Endothelial cell of umbilical vein (primary cell): ENCODE results near the gene DRD4. TPM values are rescaled to one million over a fixed set of nuclear protein-coding genes. Genes with fewer than 3 reads are reported as not detected.

ENCODE experiments used
- BruUV-seq: library from RNA; stranded (reverse); fragments of 400-500 nt; replicated peaks from 2 replicates; lab custom pipeline; 2021; lab: Mats Ljungman, UMichigan
- CTCF ChIA-PET: fragments of 300-600, 350-600 bp; sonication (Branson Sonifier 250); formaldehyde crosslinking; loops from one replicate; lab custom pipeline; 2021; ENCODE audit warnings: antibody characterized with exemption, inconsistent platforms; lab: Charles Lee
- POLR2A ChIA-PET: fragments of 300-600, 350-600 bp; sonication (Branson Sonifier 250); formaldehyde crosslinking; loops from one replicate; lab custom pipeline; 2021; ENCODE audit warnings: antibody characterized with exemption, inconsistent platforms; lab: Charles Lee
- DNase-seq: peaks from one replicate; pipeline ENCODE4 v3.0.0-alpha.2; 2011; ENCODE audit warnings: low read depth, low spot score
- FAIRE-seq: peaks from 2 replicates; lab custom pipeline; 2011; peaks lifted over from hg19 to GRCh38; lab: Jason Lieb, UNC
- H2AFZ ChIP-seq: 2 replicates; pipeline ENCODE4 v1.6.0; 2012; ENCODE audit warnings: low read depth, low read length, control low read depth, inconsistent platforms
- H3K27ac ChIP-seq: 2 replicates; pipeline ENCODE4 v1.5.1; 2011; ENCODE audit warnings: low read depth, mild to moderate bottlenecking, control low read depth, low read length, moderate library complexity; ENCODE audit not compliant: insufficient read depth
- H3K27me3 ChIP-seq, 2 experiments: 2 replicates each; pipeline versions ENCODE4 v1.6.0 to v1.6.1; 2011; ENCODE audit warnings: low read length in 2 of 2, mixed read lengths in 1 of 2; ENCODE audit not compliant: control insufficient read depth in 2 of 2, insufficient read depth in 2 of 2
- H3K36me3 ChIP-seq, 2 experiments: 2 replicates in 1 of 2; 3 replicates in 1 of 2; pipeline ENCODE4 v1.5.1; 2011; ENCODE audit warnings: low read length in 2 of 2, mild to moderate bottlenecking in 1 of 2, moderate library complexity in 1 of 2; ENCODE audit not compliant: control insufficient read depth in 2 of 2, insufficient read depth in 2 of 2; ENCODE audit errors: extremely low read depth in 1 of 2
- H3K4me1 ChIP-seq: 3 replicates; pipeline ENCODE4 v1.5.1; 2011; ENCODE audit warnings: mild to moderate bottlenecking, low read length; ENCODE audit not compliant: control insufficient read depth, insufficient read depth; ENCODE audit errors: extremely low read depth
- H3K4me2 ChIP-seq: 2 replicates; pipeline ENCODE4 v1.6.1; 2011; ENCODE audit warnings: low read length, control low read depth, mixed read lengths; ENCODE audit not compliant: insufficient read depth
- H3K4me3 ChIP-seq, 3 experiments: fragments of 200-600 bp in 1 of 3; sonication (generic), shearing (Covaris generic) in 1 of 3; replicated peaks in 1 of 3; 2 replicates each; pipeline ENCODE4 v1.5.1; 2011 to 2016; ENCODE audit warnings: control low read depth in 3 of 3, low read length in 3 of 3, mild to moderate bottlenecking in 2 of 3, inconsistent platforms in 1 of 3, low read depth in 1 of 3, moderate library complexity in 1 of 3; ENCODE audit not compliant: insufficient read depth in 1 of 3
- H3K79me2 ChIP-seq: 2 replicates; pipeline ENCODE4 v1.6.0; 2012; ENCODE audit warnings: low read length, inconsistent platforms; ENCODE audit not compliant: control insufficient read depth, insufficient read depth
- H3K9ac ChIP-seq: replicated peaks from 2 replicates; pipeline ENCODE3; 2011; ENCODE audit warnings: low read length, control low read depth; ENCODE audit not compliant: insufficient read depth; ENCODE audit errors: extremely low read depth
- H3K9me1 ChIP-seq: replicated peaks from 3 replicates; pipeline ENCODE4 v1.6.0; 2011; ENCODE audit warnings: mild to moderate bottlenecking, low read length; ENCODE audit not compliant: control insufficient read depth, insufficient read depth; ENCODE audit errors: extremely low read depth
- H3K9me3 ChIP-seq: replicated peaks from 2 replicates; pipeline ENCODE4 v1.5.1; 2012; ENCODE audit warnings: low read length, inconsistent platforms; ENCODE audit not compliant: control insufficient read depth, insufficient read depth
- H4K20me1 ChIP-seq: replicated peaks from 2 replicates; pipeline ENCODE3; 2011; ENCODE audit warnings: mild to moderate bottlenecking, low read length; ENCODE audit not compliant: control insufficient read depth, insufficient read depth; ENCODE audit errors: extremely low read depth
- EZH2 ChIP-seq: IDR thresholded peaks from 2 replicates; pipeline ENCODE4 v1.6.1; 2012; ENCODE audit warnings: borderline replicate concordance, low read depth, mild to moderate bottlenecking, moderate library complexity, low read length, inconsistent platforms; ENCODE audit not compliant: severe bottlenecking
- JUN ChIP-seq: IDR thresholded peaks from 2 replicates; pipeline ENCODE4 v1.6.1; 2011; ENCODE audit warnings: borderline replicate concordance, low read depth; ENCODE audit not compliant: insufficient read length, insufficient read depth
- MYC ChIP-seq: IDR thresholded peaks from one replicate; pipeline ENCODE4 v1.6.1; 2011; ENCODE audit warnings: mild to moderate bottlenecking, low read depth, low read length
- dilution Hi-C: fragments of 300-500 bp; cut with MboI; formaldehyde crosslinking; loops from one replicate; pipeline ENCODE4 v1.15.0; 2019; ENCODE audit warnings: low sequenced_read_pairs; ENCODE audit not compliant: extremely low pct_ligation_motif_present
- intact Hi-C: fragments of 100-400 bp; cut with micrococcal nuclease; formaldehyde crosslinking; loops from one replicate; pipeline ENCODE4 v1.10.0; 2022
- polyA plus RNA-seq, 4 experiments: library from polyadenylated mRNA; depleted of rRNA in 3 of 4; stranded (reverse) in 3 of 4; unstranded in 1 of 4; fragments of >200 nt; gene quantifications; 2 replicates each; pipeline versions ENCODE4 v1.2.1 to v1.2.3, GENCODE V29; 2011 to 2012; ENCODE audit warnings: missing spikeins in 1 of 4
- total RNA-seq: library from RNA; stranded (reverse); gene quantifications from 2 replicates; pipeline ENCODE4 v1.2.3, GENCODE V29; 2021
- TF ChIP-seq, protein P1 (sequence below), 2 donors: IDR thresholded peaks; 1 replicate in 1 of 2; 2 replicates in 1 of 2; pipeline ENCODE4 v1.5.1; 2011; ENCODE audit warnings: low read length in 2 of 2, mild to moderate bottlenecking in 2 of 2, moderate library complexity in 2 of 2, control low read depth in 1 of 2, inconsistent platforms in 1 of 2, low read depth in 1 of 2; ENCODE audit not compliant: insufficient read depth in 1 of 2; ENCODE audit errors: extremely low read depth in 1 of 2

The DRD4 gene
- total and polyA plus RNA-seq, 2 donors (not counting 3 experiments of a cell fraction or from before 2014, with no cell fraction given): 0.24 TPM; not detected in 1

DNA sequence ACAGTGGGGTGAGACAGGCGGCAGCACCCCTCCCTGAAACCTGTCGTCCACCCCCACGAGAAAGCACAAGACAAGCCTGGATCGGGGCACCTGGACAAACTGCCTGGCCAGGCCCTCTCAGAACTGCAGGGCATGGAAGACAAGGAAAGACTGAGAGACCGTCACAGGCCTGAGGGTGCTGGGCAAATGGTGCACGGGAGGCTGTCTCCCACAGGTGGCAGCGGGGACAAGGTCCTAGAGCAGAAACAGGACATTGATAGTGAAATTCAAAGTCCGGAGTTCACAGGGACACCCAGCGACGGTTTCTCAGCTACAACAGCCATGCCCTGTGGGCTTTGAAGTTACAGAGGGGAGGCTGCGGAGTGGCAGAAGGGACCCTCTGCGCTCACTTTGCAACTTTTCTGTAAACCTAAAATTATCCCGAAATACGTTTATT, 20.6 kb downstream of the DRD4 start:
- Histone ChIP-seq H3K9me3 (no peaks in the 10 kb centered on the region), H3K9ac (no peak overlapping the region), H3K79me2 (no peaks in the 10 kb centered on the region), H2AFZ (no peak overlapping the region), H3K9me1 (no peaks in the 10 kb centered on the region), H4K20me1 (no peaks in the 10 kb centered on the region), H3K36me3 (peaks cover 2 to 32% of the 10 kb centered on the region in 2 experiments), H3K27me3 (no peaks in the 10 kb centered on the region), H3K4me3 (no peak overlapping the region), H3K27ac (no peak overlapping the region), H3K4me1 (no peaks in the 10 kb centered on the region), H3K4me2 (no peak overlapping the region)
- CTCF ChIA-PET: no interaction called here
- dilution Hi-C loops (no loop called here), intact Hi-C loops (no loop called here)
- TF ChIP-seq MYC: no peak
- TF ChIP-seq EZH2: no peak
- FAIRE-seq (no peak), DNase-seq (no peak)
- POLR2A ChIA-PET: no interaction called here
- BruUV-seq: no TSS peak

DNA sequence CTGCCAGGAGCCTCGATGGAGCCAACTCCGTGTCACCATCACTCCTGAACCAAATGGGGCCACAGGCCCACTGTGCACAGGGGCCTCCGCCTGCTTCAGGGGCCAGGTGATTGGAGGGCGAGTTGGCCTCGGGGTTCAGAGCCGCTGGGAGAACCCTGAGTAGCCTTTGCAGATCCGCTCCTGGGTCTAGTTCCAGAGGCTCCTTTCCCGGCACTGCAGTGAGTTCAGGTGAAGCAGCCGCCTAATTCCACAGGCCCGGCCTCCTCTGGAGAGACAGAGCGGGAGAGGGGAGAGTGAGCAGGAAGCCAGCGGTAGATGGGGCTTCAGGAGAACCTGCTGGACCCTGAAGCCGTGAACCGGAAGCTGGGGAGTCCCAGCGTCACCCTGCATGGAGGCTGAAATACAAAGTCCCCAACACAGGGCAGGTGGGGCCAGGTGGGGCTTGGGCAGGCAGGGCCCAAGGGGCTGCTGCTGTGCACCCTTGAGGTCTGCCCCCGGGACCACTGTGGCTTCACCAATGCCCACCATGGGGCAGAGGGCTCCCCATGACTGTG, 22.5 kb downstream of the DRD4 start:
- Histone ChIP-seq H2AFZ (no peak overlapping the region), H3K9me3 (no peaks in the 10 kb centered on the region), H3K27me3 (no peaks in the 10 kb centered on the region), H3K79me2 (no peaks in the 10 kb centered on the region), H3K4me2 (no peak overlapping the region), H3K4me1 (no peaks in the 10 kb centered on the region), H3K27ac (no peak overlapping the region), H3K4me3 (no peak overlapping the region), H3K9ac (no peak overlapping the region), H4K20me1 (no peaks in the 10 kb centered on the region), H3K9me1 (no peaks in the 10 kb centered on the region), H3K36me3 (peaks cover 2 to 28% of the 10 kb centered on the region in 2 experiments)
- FAIRE-seq: no peak
- ChIA-PET CTCF (no interaction called here), POLR2A (no interaction called here)
- no TSS peak for BruUV-seq
- intact Hi-C loops: no loop called here
- dilution Hi-C loops: no loop called here
- DNase-seq: no peak
- no peak for TF ChIP-seq JUN
- TF ChIP-seq, protein P1, sequence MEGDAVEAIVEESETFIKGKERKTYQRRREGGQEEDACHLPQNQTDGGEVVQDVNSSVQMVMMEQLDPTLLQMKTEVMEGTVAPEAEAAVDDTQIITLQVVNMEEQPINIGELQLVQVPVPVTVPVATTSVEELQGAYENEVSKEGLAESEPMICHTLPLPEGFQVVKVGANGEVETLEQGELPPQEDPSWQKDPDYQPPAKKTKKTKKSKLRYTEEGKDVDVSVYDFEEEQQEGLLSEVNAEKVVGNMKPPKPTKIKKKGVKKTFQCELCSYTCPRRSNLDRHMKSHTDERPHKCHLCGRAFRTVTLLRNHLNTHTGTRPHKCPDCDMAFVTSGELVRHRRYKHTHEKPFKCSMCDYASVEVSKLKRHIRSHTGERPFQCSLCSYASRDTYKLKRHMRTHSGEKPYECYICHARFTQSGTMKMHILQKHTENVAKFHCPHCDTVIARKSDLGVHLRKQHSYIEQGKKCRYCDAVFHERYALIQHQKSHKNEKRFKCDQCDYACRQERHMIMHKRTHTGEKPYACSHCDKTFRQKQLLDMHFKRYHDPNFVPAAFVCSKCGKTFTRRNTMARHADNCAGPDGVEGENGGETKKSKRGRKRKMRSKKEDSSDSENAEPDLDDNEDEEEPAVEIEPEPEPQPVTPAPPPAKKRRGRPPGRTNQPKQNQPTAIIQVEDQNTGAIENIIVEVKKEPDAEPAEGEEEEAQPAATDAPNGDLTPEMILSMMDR (IDR thresholded peaks at IDR 0.05; ENCODE audit: extremely low read depth in 1 of 2, insufficient read depth in 1 of 2, low read depth in 1 of 2, low read length in 2 of 2): no peak
- TF ChIP-seq MYC: no peak
